ENCODE data around the gene RAD51B.

DNA sequence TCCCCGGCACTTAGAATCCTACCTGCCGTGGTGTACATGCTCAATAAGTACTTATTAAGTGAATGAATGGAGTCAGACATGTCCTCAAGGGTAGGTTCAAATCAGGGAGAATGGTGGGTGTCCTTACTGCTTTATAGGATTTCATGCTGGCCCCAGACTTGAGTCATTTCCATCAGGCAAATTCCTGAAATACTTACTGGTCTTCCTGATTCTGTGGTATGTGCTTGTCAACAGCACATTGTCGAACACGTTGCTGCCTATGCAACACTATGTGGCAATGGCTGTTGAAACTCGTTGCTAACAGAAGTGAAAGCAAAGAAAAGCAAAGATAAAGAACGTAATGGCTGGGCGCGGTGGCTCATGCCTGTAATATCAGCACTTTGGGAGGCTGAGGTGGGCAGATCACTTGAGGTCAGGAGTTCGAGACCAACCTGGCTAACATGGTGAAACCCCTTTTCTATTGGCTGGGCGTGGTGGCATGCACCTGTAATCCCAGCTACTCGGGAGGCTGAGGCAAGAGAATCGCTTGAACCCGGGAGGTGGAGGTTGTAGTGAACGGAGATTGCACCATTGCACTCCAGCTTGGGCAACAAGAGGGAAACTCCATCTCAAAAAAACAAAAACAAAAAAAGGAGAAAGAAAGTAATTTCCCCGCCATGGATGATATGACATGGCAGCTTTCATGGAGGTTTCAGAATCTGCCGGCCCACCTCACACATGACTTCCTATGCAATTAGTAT lies 758.4 kb downstream of the RAD51B start:
- TF ChIP-seq, protein P1, sequence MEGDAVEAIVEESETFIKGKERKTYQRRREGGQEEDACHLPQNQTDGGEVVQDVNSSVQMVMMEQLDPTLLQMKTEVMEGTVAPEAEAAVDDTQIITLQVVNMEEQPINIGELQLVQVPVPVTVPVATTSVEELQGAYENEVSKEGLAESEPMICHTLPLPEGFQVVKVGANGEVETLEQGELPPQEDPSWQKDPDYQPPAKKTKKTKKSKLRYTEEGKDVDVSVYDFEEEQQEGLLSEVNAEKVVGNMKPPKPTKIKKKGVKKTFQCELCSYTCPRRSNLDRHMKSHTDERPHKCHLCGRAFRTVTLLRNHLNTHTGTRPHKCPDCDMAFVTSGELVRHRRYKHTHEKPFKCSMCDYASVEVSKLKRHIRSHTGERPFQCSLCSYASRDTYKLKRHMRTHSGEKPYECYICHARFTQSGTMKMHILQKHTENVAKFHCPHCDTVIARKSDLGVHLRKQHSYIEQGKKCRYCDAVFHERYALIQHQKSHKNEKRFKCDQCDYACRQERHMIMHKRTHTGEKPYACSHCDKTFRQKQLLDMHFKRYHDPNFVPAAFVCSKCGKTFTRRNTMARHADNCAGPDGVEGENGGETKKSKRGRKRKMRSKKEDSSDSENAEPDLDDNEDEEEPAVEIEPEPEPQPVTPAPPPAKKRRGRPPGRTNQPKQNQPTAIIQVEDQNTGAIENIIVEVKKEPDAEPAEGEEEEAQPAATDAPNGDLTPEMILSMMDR (conservative IDR thresholded peaks at IDR 0.05): no peak
- TF ChIP-seq ZFX (IDR thresholded peaks at IDR 0.05): no peak

All from C4-2B (cell line).